Kasumi-1 (cell line): ENCODE data around the gene ERN1.

Experiments
- DNase-seq, 2 experiments: peaks; one replicate each; lab custom pipeline; 2025; lab: John Stamatoyannopoulos, UW

The ERN1 gene

GRCh38 chr17:64084086-64084939, 45.6 kb downstream of the ERN1 start:
- DNase-seq, result peak; percentile 49

GRCh38 chr17:64083563-64084085, 46.3 kb downstream of the ERN1 start:
- DNase-seq, result no peak

- DNase-seq, result no peak
Measured at GRCh38 chr17:64083093-64083492, 46.9 kb downstream of the ERN1 start.

GRCh38 chr17:64081802-64082799, 47.8 kb downstream of the ERN1 start:
- DNase-seq, result no peak

GRCh38 chr17:64080174-64080618, 49.7 kb downstream of the ERN1 start:
- DNase-seq, result no peak

- no peak for DNase-seq
Measured at GRCh38 chr17:64077379-64077778, 52.6 kb downstream of the ERN1 start.

GRCh38 chr17:64075913-64076312, 54.0 kb downstream of the ERN1 start:
- peak in 1 of 2 experiments; percentile 48 for DNase-seq

GRCh38 chr17:64074704-64075426, 55.1 kb downstream of the ERN1 start:
- DNase-seq, result peak; percentile 22 to 26

- peak; percentile 39 to 54 for DNase-seq
Measured at GRCh38 chr17:64073771-64074703, 55.9 kb downstream of the ERN1 start.

GRCh38 chr17:64071111-64071510, 58.8 kb downstream of the ERN1 start:
- no peak for DNase-seq

GRCh38 chr17:64070213-64070612, 59.7 kb downstream of the ERN1 start:
- DNase-seq, result no peak

- DNase-seq, result no peak
Measured at GRCh38 chr17:64069143-64069542, 60.8 kb downstream of the ERN1 start.

- DNase-seq, result no peak
Measured at GRCh38 chr17:64067657-64068056, 62.3 kb downstream of the ERN1 start.

GRCh38 chr17:64066716-64067115, 63.2 kb downstream of the ERN1 start:
- no peak for DNase-seq

GRCh38 chr17:64065161-64065560, 64.8 kb downstream of the ERN1 start:
- DNase-seq, result no peak

GRCh38 chr17:64064331-64064730, 65.6 kb downstream of the ERN1 start:
- DNase-seq, result no peak

- DNase-seq, result peak; percentile 12 to 23
Measured at GRCh38 chr17:64063766-64064224, 66.1 kb downstream of the ERN1 start.

- no peak for DNase-seq
Measured at GRCh38 chr17:64063088-64063487, 66.9 kb downstream of the ERN1 start.

- no peak for DNase-seq
Measured at GRCh38 chr17:64061178-64061898, 68.6 kb downstream of the ERN1 start.

GRCh38 chr17:64060331-64060730, 69.6 kb downstream of the ERN1 start:
- no peak for DNase-seq
